IPS DF 4.7 (cell line): ENCODE results near the gene CGA.

Experiments
- DNase-seq: peaks from one replicate; pipeline ENCODE4 v3.0.0-alpha.2; 2013; ENCODE audit warnings: low spot score; ENCODE audit errors: extremely low read depth

Gene CGA

DNA sequence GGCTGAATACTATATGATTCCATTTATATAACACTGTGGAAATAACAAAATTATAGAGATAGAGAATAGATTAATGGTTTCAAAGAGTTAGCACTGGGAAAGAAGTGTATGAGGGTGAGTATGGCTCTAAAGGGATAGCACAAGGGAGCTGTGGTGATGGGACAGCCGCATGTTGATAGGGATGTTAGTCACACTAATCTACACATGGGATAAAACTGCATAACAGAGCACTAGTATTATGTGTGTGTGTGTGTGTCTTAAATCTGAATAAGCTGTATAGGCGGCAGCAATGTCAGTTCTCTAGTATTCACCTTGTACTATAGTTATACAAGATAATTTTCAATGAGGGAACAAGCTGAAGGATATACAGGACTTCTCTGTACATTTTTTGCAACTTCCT lies 5.8 kb downstream of the CGA start:
- DNase-seq = no peak

DNA sequence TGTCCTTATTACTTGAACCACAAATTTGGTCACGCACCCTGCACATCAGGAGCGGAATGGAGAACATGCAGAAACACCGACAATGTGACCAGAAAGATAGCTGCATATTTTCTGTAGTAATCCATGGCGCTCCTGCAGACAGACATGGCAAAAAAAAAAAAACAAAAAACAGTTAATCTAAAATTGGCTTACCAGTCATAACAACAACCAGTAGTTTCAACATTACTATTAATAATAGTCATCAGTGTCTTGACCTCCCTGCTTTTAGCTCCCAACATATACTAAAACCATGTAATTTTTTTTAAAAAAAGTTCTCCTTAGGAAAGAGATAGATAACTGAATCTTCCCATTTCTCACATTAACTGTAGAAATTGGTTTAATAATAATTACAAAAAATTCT lies 6.8 kb downstream of the CGA start:
- DNase-seq = no peak

DNA sequence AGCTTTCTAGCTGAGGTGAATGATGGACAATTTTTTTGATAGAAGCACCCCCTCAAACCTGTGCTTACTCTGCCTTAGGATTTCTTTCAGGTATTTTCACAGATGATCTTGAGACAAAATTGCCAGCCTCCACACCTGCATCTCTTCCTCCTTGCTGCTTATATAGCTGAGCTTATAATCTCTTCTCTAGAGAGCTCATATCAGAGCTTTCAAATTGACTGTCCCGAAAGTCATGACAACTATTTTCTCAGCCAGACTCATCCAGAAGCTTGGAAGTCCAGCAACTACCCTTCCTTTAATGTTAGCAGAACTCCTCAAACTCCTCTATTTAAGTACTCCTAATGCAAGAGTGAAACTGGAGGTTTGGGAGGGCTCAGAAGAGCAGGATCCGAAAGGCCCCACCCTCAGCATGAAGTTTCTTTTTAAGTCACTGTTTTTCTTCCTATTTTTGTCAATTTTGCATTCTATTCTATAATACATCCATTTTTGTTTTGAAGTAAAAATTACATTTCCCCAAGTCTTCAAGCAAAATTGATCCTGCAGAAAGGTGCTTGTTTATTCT lies 12.7 kb downstream of the CGA start:
- no peak for DNase-seq

DNA sequence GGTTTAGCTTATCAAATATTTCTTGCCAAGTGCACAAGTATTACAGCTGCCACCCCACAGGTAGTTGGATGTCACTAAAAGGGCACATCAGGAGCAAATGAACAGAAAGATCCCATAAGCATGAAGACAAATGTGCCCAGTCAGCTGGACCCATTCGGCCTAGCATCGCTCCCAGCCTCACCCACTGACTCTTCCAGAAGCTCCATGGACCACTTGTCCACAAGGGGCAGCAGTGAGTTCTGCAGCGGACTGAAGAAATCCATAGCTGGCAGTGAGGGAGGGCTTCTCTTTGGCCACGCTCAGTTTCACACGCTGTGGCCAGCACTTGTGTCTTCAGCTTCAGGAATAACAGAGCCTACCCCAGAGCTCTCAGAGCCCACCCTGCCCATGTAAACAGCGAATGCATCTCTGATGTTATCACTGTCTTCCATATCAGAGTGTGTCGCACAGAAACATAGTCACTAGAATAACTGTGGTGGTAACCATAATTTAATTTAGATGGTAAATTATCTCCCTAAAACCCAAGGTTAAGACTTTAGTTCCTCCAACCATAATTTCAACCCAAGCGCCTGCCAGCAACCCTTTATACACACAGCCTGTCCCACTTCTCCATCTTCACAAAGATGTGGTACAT lies 15.8 kb downstream of the CGA start:
- DNase-seq = peak; percentile 78

DNA sequence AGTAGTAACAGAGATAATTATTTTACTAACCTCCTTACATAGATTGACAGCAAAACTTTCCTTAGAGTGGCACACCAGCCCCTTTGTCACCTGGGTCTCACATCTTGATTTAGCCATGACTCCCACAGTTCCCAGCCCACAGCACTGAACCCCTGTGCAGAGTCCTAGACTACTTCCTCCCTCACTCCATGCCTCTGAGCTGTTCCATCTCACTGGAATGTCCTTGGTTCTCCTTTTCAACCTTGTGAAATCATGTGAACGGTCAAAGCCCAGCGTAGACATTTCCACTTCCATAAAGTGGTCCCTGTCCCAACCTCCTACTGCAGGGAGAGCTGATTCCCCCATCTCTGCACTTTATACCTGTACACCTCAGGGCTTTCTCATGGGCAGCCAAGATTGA lies 19.7 kb downstream of the CGA start:
- no peak for DNase-seq

DNA sequence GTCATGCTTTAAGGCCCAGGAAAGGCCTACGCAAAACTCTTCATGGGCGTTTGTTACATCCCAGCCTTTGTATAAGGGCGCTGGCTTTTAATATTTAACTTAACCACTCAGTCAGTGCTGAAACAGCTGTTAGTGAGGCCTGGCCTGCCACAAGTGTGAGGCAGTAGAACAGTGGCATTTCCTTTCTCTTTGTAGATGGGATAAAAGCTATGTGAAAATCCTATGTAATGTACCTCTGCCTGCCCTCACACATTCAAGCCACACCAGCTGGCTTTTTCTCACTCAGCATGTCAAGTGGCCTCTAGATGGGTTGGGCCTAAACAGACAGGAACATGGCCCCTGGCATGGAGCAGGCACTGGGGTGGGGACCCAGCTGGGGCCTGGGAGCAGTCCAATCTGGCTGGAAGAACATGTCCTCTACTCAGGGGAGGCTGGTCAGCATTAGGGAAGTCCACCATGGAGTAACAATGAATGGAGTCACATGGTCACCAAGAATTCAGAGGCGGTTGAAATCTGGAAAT lies 20.7 kb downstream of the CGA start:
- no peak for DNase-seq

DNA sequence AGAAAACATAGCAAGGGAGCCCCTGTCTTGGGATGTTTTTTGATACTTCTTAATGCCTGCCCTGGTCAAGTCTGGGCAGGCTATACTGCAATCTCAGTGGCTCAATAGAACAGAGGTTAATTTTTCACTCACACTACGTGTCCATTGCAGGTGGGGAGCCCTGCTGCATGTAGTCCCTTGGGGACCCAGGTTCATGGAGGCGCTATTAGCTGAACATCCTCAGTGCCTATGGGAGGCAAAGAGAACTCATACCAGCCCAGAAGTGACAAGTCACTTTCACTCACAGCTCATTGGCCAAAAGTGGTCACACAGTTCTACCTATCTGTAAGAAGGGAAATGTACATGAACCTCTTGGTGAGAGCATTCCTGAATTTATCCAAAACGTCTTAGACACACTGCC lies 23.2 kb downstream of the CGA start:
- DNase-seq = no peak

DNA sequence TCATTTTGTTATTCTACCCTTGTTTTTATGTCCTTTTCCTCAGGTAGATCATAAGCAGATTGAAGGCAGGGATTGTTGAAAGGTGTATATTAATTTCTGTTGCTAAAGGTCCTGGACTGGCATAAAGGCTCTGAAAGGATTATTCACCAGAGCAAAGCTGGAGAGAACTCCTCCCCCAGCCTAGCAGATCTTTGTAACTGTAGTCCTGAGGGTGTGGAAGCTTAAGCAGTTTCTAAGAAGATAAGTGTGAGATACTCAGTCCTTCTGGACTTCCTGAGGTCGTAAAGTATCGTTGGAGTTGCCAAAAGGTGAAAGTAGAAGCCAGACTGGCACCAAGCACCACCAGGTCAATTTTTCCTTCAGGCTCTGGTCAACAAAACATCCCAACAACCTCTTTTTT lies 24.2 kb downstream of the CGA start:
- no peak for DNase-seq

DNA sequence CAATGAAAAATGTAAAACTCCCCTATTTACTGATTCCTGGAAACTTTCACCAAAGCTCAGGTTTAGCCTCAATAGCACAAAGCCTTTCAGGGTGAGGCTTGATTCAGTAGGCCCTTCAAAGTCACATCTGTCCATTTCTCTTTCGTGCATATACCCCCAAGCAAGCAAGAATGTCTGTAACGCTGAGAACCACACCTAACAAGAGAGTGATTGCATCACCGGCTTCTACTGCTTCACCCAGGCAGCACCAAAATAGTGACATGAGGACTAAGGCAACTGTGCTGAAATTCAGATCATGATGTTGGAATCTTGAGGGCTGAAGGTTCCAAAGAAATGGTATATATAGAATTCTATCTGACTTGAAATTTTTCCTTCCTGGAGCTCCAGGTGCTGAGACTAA lies 26.1 kb downstream of the CGA start:
- DNase-seq = no peak

DNA sequence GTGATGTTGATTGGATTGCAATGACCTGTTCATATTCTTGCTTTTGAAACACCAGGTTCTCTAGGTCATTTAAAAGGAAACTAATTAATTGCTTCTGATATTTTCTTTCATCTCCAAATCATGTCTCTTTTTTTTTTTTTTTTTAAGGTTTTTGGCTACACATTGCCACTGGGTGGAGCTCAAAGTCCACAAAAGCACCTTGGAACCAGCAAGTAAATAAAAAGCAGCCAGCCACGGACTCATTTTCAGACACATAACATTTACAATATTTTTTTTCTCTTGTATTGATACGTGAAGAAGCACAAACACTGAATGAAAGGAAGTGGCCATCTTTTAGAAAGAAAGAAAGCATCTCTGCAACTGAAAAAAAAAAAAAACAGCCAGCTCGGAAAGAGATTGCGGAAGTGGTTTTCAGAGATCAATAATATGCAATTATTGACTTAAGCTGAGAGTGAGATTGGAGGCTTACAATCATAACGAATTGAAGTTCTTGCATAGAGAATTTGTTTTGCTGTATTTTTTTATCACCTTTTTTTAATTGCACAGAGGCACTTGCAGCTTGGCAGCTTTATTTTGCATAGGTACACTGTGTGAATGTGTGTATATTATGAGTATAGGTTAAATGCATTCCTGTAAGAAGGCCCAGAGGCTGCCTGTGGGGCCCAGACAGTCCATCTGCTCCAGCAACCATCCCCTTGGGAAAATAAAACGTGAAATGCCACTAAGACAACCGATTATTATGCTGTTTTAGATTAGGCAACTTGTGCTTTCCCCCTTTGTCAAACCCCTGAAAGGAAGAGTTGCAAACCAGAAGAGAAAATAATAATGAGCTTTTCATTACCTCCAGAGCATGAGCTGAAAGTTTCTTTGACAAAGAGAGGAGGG lies 28.2 kb downstream of the CGA start:
- no peak for DNase-seq

DNA sequence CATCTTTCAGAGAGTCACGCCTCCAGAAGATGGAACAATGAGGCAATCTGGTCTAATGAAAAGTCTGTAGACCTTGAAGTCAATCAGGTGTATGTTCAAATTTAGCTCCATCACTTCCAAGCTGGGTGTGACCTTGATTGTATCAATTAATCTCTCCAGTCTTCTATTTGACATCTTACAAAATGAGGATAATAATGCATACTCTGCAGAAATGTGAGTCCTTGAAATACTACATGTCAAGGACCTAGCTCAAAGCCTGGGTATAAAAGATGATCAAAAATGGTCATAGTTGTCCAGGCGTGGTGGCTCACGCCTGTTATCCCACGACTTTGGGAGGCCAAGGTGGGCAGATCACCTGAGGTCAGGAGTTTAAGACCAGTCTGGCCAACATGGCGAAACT lies 29.8 kb downstream of the CGA start:
- DNase-seq = no peak

DNA sequence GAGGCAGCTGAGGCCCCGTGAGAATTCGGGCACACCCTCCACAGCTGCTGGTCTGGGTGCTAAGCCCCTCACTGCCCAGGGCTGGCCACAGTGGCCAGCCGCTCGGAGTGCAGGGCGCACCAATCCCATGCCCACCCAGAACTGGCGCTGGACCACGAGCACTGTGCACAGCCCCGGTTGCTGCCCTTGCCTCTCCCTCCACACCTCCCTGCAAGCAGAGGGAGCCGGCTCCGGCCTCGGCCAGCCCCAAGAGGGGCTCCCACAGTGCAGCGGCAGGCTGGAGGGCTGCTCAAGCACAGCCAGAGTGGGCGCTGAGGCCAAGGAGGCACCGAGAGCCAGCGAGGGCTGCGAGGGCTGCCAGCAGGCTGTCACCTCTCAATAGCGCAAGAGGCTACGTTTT lies 35.0 kb downstream of the CGA start:
- no peak for DNase-seq

DNA sequence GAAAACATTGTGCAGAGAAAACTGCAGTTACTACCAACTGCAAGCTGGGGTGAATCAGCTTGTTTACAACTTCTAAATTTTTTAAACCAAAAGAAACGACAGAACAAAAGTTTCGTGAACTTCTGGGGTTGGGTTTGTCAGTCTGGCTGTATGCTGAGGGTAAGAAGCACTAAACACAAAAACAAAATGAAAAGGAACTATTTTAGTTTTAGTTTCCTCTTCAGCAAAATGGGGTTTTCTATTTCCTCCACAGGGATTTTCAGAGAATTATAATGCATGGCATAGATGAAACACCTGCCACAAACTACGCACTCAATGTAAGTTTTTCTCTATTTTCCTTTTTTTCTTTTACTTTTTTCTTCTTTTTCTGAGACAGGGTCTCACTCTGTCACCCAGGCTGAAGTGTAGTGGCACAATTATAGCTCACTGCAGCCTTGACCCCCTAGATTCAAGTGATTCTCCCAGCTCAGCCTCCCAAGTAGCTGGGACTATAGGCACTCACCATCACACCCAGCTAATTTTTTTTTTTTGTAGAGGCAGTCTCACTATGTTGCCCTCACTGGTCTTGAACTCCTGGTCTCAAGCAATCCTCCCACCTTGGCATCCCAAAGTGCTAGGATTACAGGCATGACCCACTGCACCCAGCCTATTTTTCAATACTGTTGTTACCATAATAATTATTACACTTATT lies 40.6 kb downstream of the CGA start:
- no peak for DNase-seq

DNA sequence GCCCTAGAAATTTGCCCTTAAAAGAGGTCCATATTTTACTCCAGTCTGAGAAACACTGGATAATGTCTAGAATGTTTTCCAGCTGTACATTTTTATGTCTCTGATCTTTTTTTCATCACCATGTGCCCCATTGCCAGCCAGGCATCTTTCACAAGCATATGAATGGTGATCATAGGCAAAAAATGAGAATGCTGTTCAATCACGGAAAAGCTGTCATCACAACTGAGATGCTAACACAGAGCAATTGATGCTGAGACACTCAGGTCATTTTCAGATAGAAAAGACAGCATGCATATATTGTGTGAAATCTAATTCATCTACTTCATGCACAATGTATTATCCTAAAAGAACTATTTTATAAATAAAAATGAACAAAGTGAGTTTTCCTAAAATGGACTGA lies 41.6 kb downstream of the CGA start:
- no peak for DNase-seq

DNA sequence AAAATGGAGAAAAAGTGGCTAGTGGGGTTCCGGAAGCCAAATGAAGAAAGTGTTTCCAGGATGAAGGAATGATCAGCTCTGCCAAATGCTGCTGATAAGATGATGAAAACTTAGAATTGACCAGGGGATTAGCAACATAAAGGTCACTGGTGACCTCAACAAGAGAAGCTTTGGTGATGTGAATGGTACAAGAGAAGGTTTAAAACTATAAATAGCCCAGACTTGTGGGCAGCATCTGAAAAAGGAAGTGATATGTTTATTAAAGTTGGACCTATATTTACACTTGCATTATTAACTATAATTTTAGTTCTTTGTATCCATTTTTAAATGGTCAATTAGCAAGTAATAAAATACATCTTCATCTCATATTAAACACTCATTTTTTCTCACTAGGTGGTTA lies 45.1 kb downstream of the CGA start:
- DNase-seq = no peak

DNA sequence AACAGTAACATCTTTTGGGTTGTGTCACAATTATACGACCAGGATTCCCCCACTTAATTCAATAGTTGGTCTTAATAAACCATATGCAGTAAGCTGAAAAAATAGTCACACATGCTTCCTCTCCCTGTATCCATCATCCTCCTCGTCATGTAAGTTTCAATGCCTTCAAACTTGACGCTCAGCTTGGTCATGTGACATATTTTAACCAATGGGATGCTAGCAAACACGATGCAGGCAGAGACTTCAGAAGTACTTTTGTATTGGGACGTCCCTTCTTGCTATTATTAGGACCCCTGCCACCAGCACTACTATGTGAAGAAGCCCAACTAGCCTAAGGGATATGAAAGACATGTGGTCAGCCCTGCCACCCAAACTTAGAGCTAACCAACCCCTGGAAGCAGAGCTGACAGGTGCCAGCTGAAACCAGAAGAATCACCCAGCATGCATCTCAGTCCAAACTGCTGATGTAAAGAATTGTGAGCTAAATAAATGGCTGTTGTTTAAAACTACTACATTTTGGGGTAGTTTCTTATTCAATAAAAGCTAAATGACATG lies 49.3 kb downstream of the CGA start:
- DNase-seq = no peak

DNA sequence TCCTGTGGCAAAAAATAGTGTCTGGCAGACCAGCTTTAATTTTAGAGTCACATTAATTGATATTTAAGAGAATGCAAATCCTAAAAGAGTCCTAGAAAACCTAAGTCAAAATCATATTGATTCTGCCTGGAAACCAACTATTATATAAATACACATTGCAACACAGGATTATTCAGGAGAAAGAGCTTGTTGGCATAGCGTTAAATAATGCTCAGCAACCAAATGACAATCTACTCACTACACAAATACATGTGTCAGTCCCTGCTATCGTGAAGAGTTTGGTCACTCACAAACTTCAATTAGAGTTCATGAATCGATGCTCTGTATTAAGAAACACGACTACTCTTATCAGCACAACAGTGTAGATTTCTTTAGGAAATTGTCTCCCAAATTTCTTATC lies 54.2 kb downstream of the CGA start:
- no peak for DNase-seq
